ENCODE results near the gene OR10G7.
"Not testable (repeated sequence)": the region's sequence is repeated elsewhere in the genome, so short reads cannot be mapped to it uniquely, and the experiment has no call there.

The OR10G7 gene

GRCh38 chr11:124039557-124039956 lies 1.6 kb downstream of the OR10G7 start:
- Histone ChIP-seq H3K4me1 (ENCODE audit: control insufficient read depth, insufficient read depth, low read length, poor library complexity, severe bottlenecking) (no peaks in the 10 kb centered on the region), H3K36me3 (ENCODE audit: control insufficient read depth, insufficient read depth, low read length) (no peaks in the 10 kb centered on the region), H3K4me3 (ENCODE audit: extremely low read depth, insufficient read depth, low read length, poor library complexity, severe bottlenecking) (no peak overlapping the region), H3K9me3 (ENCODE audit: control insufficient read depth, low read length) (no peaks in the 10 kb centered on the region), H3K27ac (ENCODE audit: low read depth, low read length, severe bottlenecking) (no peak overlapping the region)
- 85 to 89% methylated on average over 4 to 7 of the region's 9 CpGs for WGBS, 2 experiments (ENCODE audit: insufficient coverage in 2 of 2)

GRCh38 chr11:124036666-124037065 lies 4.5 kb downstream of the OR10G7 start:
- WGBS, 2 experiments (ENCODE audit: insufficient coverage in 2 of 2): 89% methylated on average over 1 of the region's 1 CpG; no CpG with 5 or more reads in 1 of the 2 experiments
- Histone ChIP-seq H3K4me1 (ENCODE audit: control insufficient read depth, insufficient read depth, low read length, poor library complexity, severe bottlenecking) (no peaks in the 10 kb centered on the region), H3K27ac (ENCODE audit: low read depth, low read length, severe bottlenecking) (no peak overlapping the region), H3K4me3 (ENCODE audit: extremely low read depth, insufficient read depth, low read length, poor library complexity, severe bottlenecking) (no peak overlapping the region), H3K9me3 (ENCODE audit: control insufficient read depth, low read length) (no peaks in the 10 kb centered on the region), H3K36me3 (ENCODE audit: control insufficient read depth, insufficient read depth, low read length) (no peaks in the 10 kb centered on the region)

- 100% methylated on average over 1 of the region's 2 CpGs for WGBS, 2 experiments (ENCODE audit: insufficient coverage in 2 of 2)
- no peaks in the 10 kb centered on the region for H3K4me1 ChIP-seq (ENCODE audit: control insufficient read depth, insufficient read depth, low read length, poor library complexity, severe bottlenecking)
- no peak within 1 kb of the TSS for H3K27ac ChIP-seq (ENCODE audit: low read depth, low read length, severe bottlenecking)
- H3K9me3 ChIP-seq (ENCODE audit: control insufficient read depth, low read length): no peaks in the 10 kb centered on the region
- H3K36me3 ChIP-seq (ENCODE audit: control insufficient read depth, insufficient read depth, low read length): no peaks in the 10 kb centered on the region
- H3K4me3 ChIP-seq (ENCODE audit: extremely low read depth, insufficient read depth, low read length, poor library complexity, severe bottlenecking): no peak within 1 kb of the TSS
Measured at GRCh38 chr11:124026498-124026897, 14.6 kb downstream of the OR10G7 start, which contains the start of gene OR10G8. Gene OR10G8, plus strand, starts transcription at chr11:124026798. Its CDS starts 2,825 bp downstream, at chr11:124029623.

- not testable (repeated sequence) for H3K4me3 ChIP-seq (ENCODE audit: extremely low read depth, insufficient read depth, low read length, poor library complexity, severe bottlenecking); H3K4me1 ChIP-seq (ENCODE audit: control insufficient read depth, insufficient read depth, low read length, poor library complexity, severe bottlenecking); H3K36me3 ChIP-seq (ENCODE audit: control insufficient read depth, insufficient read depth, low read length); H3K27ac ChIP-seq (ENCODE audit: low read depth, low read length, severe bottlenecking); H3K9me3 ChIP-seq (ENCODE audit: control insufficient read depth, low read length)
- WGBS, 2 experiments (ENCODE audit: insufficient coverage in 2 of 2): 91 to 92% methylated on average over 1 to 2 of the region's 9 CpGs
Measured at GRCh38 chr11:124015837-124016236, 25.3 kb downstream of the OR10G7 start.

GRCh38 chr11:124012697-124013096 lies 28.4 kb downstream of the OR10G7 start, which contains the start of gene OR10G4:
Gene OR10G4, plus strand, starts transcription at chr11:124012997. Its CDS starts 2,578 bp downstream, at chr11:124015575.
- H3K27ac ChIP-seq (ENCODE audit: low read depth, low read length, severe bottlenecking): no peak within 1 kb of the TSS
- no peaks in the 10 kb centered on the region for H3K36me3 ChIP-seq (ENCODE audit: control insufficient read depth, insufficient read depth, low read length)
- WGBS, 2 experiments (ENCODE audit: insufficient coverage in 2 of 2): no CpG with 5 or more reads among the region's 2 CpGs
- no peak within 1 kb of the TSS for H3K4me3 ChIP-seq (ENCODE audit: extremely low read depth, insufficient read depth, low read length, poor library complexity, severe bottlenecking)
- no peaks in the 10 kb centered on the region for H3K9me3 ChIP-seq (ENCODE audit: control insufficient read depth, low read length)
- H3K4me1 ChIP-seq (ENCODE audit: control insufficient read depth, insufficient read depth, low read length, poor library complexity, severe bottlenecking): no peaks in the 10 kb centered on the region

- Histone ChIP-seq H3K36me3 (ENCODE audit: control insufficient read depth, insufficient read depth, low read length) (no peaks in the 10 kb centered on the region), H3K4me3 (ENCODE audit: extremely low read depth, insufficient read depth, low read length, poor library complexity, severe bottlenecking) (no peak within 1 kb of the TSS), H3K4me1 (ENCODE audit: control insufficient read depth, insufficient read depth, low read length, poor library complexity, severe bottlenecking) (no peaks in the 10 kb centered on the region), H3K27ac (ENCODE audit: low read depth, low read length, severe bottlenecking) (no peak within 1 kb of the TSS), H3K9me3 (ENCODE audit: control insufficient read depth, low read length) (no peaks in the 10 kb centered on the region)
- WGBS, 2 experiments (ENCODE audit: insufficient coverage in 2 of 2): 88 to 100% methylated on average over 1 of the region's 1 CpG
Measured at GRCh38 chr11:123995119-123995518, 46.0 kb downstream of the OR10G7 start, which contains the start of gene OR10G6. Gene OR10G6, minus strand, starts transcription at chr11:123995161. Its CDS starts 0 bp downstream, at chr11:123995161.
